OCI-LY7 (cell line): Measurements from ENCODE around the gene DNAJC25. TPM values are rescaled to one million over a fixed set of nuclear protein-coding genes. Genes with fewer than 3 reads are reported as not detected.

ENCODE experiments used
- BruUV-seq: library from RNA; stranded (reverse); fragments of 400-500 nt; replicated peaks from 2 replicates; lab custom pipeline; 2021; lab: Mats Ljungman, UMichigan
- CTCF ChIA-PET: fragments of 300-600 bp; sonication (Branson Sonifier 250); formaldehyde crosslinking; loops from one replicate; lab custom pipeline; 2022; ENCODE audit warnings: antibody characterized with exemption; ENCODE audit not compliant: unreplicated experiment; lab: Charles Lee
- POLR2A ChIA-PET: fragments of 300-600 bp; sonication (Branson Sonifier 250); formaldehyde crosslinking; loops from one replicate; lab custom pipeline; 2022; ENCODE audit warnings: antibody characterized with exemption; lab: Charles Lee
- DNase-seq: peaks from one replicate; pipeline ENCODE4 v3.0.0-alpha.2; 2015; ENCODE audit warnings: low spot score
- H2AFZ ChIP-seq: fragments of 200-600 bp; sonication (generic), shearing (Covaris generic); 2 replicates; pipeline ENCODE4 v1.6.1; 2014; ENCODE audit warnings: mild to moderate bottlenecking, antibody characterized with exemption, low read length, moderate library complexity
- H3K27ac ChIP-seq: fragments of 200-600 bp; sonication (generic); 2 replicates; pipeline ENCODE4 v1.5.1; 2014; ENCODE audit warnings: mixed run types, low read depth, mild to moderate bottlenecking, moderate library complexity, low read length, inconsistent platforms; ENCODE audit not compliant: poor library complexity, severe bottlenecking
- H3K36me3 ChIP-seq: fragments of 200-600 bp; sonication (generic); 2 replicates; pipeline ENCODE4 v1.6.1; 2014; ENCODE audit warnings: mild to moderate bottlenecking, antibody characterized with exemption, low read length, moderate library complexity, mixed read lengths; ENCODE audit not compliant: insufficient read depth
- H3K4me1 ChIP-seq: fragments of 200-600 bp; sonication (generic); 2 replicates; pipeline ENCODE4 v1.5.1; 2014; ENCODE audit warnings: mild to moderate bottlenecking, low read length; ENCODE audit not compliant: insufficient read depth, poor library complexity, severe bottlenecking
- H3K4me2 ChIP-seq: fragments of 200-600 bp; sonication (generic); 2 replicates; pipeline ENCODE4 v1.6.1; 2014; ENCODE audit warnings: mild to moderate bottlenecking, low read length
- H3K4me3 ChIP-seq: fragments of 200-600 bp; sonication (generic); 2 replicates; pipeline ENCODE4 v1.5.1; 2014; ENCODE audit warnings: mild to moderate bottlenecking, low read depth, low read length; ENCODE audit not compliant: poor library complexity, severe bottlenecking
- H3K79me2 ChIP-seq: fragments of 200-600 bp; sonication (generic); 2 replicates; pipeline ENCODE4 v1.6.1; 2016; ENCODE audit warnings: low read depth, mild to moderate bottlenecking, low read length, moderate library complexity, mixed read lengths; ENCODE audit not compliant: insufficient read depth
- H3K9me2 ChIP-seq: fragments of 200-600 bp; sonication (generic); 2 replicates; pipeline ENCODE4 v1.6.1; 2016; ENCODE audit warnings: mild to moderate bottlenecking, low read length, mixed read lengths; ENCODE audit not compliant: insufficient read depth
- H3K9me3 ChIP-seq: fragments of 200-600 bp; sonication (generic); 2 replicates; pipeline ENCODE4 v1.6.1; 2014; ENCODE audit warnings: mild to moderate bottlenecking, mixed run types, low read length, mixed read lengths
- H4K20me1 ChIP-seq: fragments of 200-600 bp; sonication (generic); 2 replicates; pipeline ENCODE4 v1.6.1; 2014; ENCODE audit warnings: mild to moderate bottlenecking, antibody characterized with exemption, low read length, moderate library complexity, mixed read lengths; ENCODE audit not compliant: insufficient read depth
- CTCF ChIP-seq: fragments of 200-600 bp; sonication (generic); conservative IDR thresholded peaks from 2 replicates; pipeline ENCODE4 v1.5.1; 2014; ENCODE audit warnings: mild to moderate bottlenecking, antibody characterized with exemption, low read length, moderate library complexity, mixed read lengths
- EZH2phosphoT487 ChIP-seq: fragments of 200-600 bp; sonication (generic); IDR thresholded peaks from 2 replicates; pipeline ENCODE4 v1.6.1; 2018; ENCODE audit warnings: low read depth, borderline replicate concordance, mild to moderate bottlenecking, mixed run types, antibody characterized with exemption, low read length, moderate library complexity, mixed read lengths
- intact Hi-C: fragments of 100-400 bp; cut with micrococcal nuclease; formaldehyde crosslinking; loops from one replicate; pipeline ENCODE4 v1.10.0; 2022; ENCODE audit not compliant: unreplicated experiment
- total RNA-seq, 2 experiments: library from RNA; depleted of rRNA in 1 of 2; stranded (reverse); fragments of >200 nt in 1 of 2; shearing (Covaris generic) in 1 of 2; gene quantifications; 2 replicates each; pipeline ENCODE4 v1.2.3, GENCODE V29; 2014 to 2022

Gene DNAJC25
- total RNA-seq, 2 experiments from 2014 or later, result 5.8 to 7.0 TPM

- H2AFZ ChIP-seq, result no peak overlapping the region
- H4K20me1 ChIP-seq, result peaks cover 4% of the 10 kb centered on the region; the same call in 1 of the 2 replicates
- BruUV-seq, result no TSS peak
- CTCF ChIA-PET, result no interaction called here
- H3K4me2 ChIP-seq, result no peak overlapping the region
- DNase-seq, result no peak
- POLR2A ChIA-PET, result interaction anchor here (0.7 kb wide), 1 partner anchor 219 kb away, joined by 4 read pairs; no protein-coding TSS in a partner anchor
- no peaks in the 10 kb centered on the region for H3K9me2 ChIP-seq
- H3K4me3 ChIP-seq, result no peak overlapping the region
- no peaks in the 10 kb centered on the region for H3K9me3 ChIP-seq
- peaks cover 11% of the 10 kb centered on the region; the same call in 1 of the 2 replicates for H3K79me2 ChIP-seq
- no peaks in the 10 kb centered on the region for H3K4me1 ChIP-seq
- TF ChIP-seq EZH2phosphoT487 (no peak), CTCF (no peak)
- intact Hi-C loops, result no loop called here
- H3K36me3 ChIP-seq, result peaks cover 61% of the 10 kb centered on the region
- H3K27ac ChIP-seq, result no peak overlapping the region
Measured at GRCh38 chr9:111644195-111644772, 13.2 kb downstream of the DNAJC25 start.

GRCh38 chr9:111645806-111646205, 14.7 kb downstream of the DNAJC25 start:
- H4K20me1 ChIP-seq, result peaks cover 4% of the 10 kb centered on the region; the same call in 1 of the 2 replicates
- H3K4me1 ChIP-seq, result no peaks in the 10 kb centered on the region
- H3K79me2 ChIP-seq, result peaks cover 6% of the 10 kb centered on the region; the same call in 1 of the 2 replicates
- DNase-seq, result no peak
- no peak overlapping the region for H3K4me3 ChIP-seq
- H2AFZ ChIP-seq, result no peak overlapping the region
- intact Hi-C loops, result no loop called here
- ChIA-PET CTCF (no interaction called here), POLR2A (interaction anchor here (0.7 kb wide), 1 partner anchor 407 kb away, joined by 3 read pairs; no protein-coding TSS in a partner anchor)
- BruUV-seq, result no TSS peak
- no peak for TF ChIP-seq CTCF
- no peak for TF ChIP-seq EZH2phosphoT487
- no peak overlapping the region for H3K27ac ChIP-seq
- peaks cover 74% of the 10 kb centered on the region for H3K36me3 ChIP-seq
- no peak overlapping the region for H3K4me2 ChIP-seq
- H3K9me3 ChIP-seq, result no peaks in the 10 kb centered on the region
- H3K9me2 ChIP-seq, result no peaks in the 10 kb centered on the region

DNA sequence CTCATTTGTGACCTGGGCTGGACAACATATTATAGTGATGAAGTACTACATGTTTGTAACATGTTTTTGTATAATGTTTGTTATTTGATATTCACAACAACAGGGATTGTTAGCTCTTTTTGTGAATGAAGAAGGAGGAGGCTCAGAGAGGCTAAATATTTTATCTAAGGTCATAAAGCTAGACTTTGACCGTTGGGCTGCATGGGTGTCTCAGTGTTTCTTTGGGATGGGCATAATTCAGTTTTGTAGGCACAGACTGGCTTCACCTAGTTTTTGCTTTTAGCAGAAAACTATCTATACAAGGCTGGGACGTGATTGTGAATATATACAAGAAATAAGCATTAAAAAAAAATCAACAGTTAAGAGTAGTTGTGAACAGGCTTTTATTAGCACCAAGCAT, 15.3 kb downstream of the DNAJC25 start:
- no peak overlapping the region for H3K27ac ChIP-seq
- no peaks in the 10 kb centered on the region for H3K9me3 ChIP-seq
- H3K4me3 ChIP-seq, result no peak overlapping the region
- ChIA-PET CTCF (no interaction called here), POLR2A (interaction anchor here (1.0 kb wide), 1 partner anchor 15 kb away, joined by 3 read pairs; no protein-coding TSS in a partner anchor)
- no peaks in the 10 kb centered on the region for H3K9me2 ChIP-seq
- DNase-seq, result no peak
- H3K36me3 ChIP-seq, result peaks cover 78% of the 10 kb centered on the region
- no peak overlapping the region for H2AFZ ChIP-seq
- BruUV-seq, result no TSS peak
- intact Hi-C loops, result no loop called here
- no peak for TF ChIP-seq EZH2phosphoT487
- no peak for TF ChIP-seq CTCF
- no peaks in the 10 kb centered on the region for H3K4me1 ChIP-seq
- peaks cover 4% of the 10 kb centered on the region; the same call in 1 of the 2 replicates for H4K20me1 ChIP-seq
- H3K79me2 ChIP-seq, result peaks cover 6% of the 10 kb centered on the region; the same call in 1 of the 2 replicates
- no peak overlapping the region for H3K4me2 ChIP-seq
